ENCODE data around the gene LRRC8E.
A peak's percentile ranks its signal among the peaks of the same experiment; 100 is the strongest.
"Not testable (repeated sequence)": the region's sequence is repeated elsewhere in the genome, so short reads cannot be mapped to it uniquely, and the experiment has no call there.

Gene LRRC8E

DNA sequence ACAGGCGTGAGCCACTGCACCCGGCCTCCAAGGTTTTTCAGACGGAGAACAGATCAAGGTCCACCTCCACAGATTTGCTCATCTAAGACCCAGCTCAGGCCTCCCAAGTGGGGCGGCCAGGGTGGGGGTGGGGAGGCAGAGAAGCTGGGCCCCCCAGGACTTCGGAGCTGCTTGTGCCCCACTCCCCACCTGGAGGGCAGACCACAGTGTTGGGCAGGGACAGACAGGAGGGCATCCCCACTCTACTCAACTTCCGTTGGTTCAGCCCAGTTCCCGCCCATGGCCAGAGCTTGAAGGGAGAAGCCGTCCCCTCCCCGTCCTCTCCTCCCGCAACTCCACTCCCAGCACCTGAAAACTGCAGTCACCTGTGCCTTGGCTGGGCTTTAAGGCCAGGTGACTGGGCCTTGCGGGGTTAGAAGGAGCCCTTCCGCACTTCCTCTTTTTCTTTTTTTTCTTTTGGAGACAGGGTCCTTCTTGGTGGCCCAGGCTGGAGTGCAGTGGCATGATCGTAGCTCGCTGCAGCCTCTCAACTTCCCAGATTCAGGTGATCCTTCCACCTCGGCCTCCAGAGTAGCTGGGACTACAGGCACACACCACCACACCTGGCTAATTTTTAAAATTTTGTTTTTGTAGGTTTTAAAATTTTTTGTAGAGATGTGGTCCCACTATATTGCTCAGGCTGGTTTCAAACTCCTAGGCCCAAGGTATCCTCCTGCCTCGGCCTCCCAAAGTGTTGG, 734 bp upstream of the LRRC8E start:
- no peak for DNase-seq (ENCODE audit: low read depth, low spot score)

GRCh38 chr19:7888826-7889217, 512 bp downstream of the LRRC8E start:
- no peak for DNase-seq (ENCODE audit: low read depth, low spot score)

GRCh38 chr19:7893362-7894101, 5.2 kb downstream of the LRRC8E start:
- not testable (repeated sequence) for DNase-seq (ENCODE audit: low read depth, low spot score)

DNA sequence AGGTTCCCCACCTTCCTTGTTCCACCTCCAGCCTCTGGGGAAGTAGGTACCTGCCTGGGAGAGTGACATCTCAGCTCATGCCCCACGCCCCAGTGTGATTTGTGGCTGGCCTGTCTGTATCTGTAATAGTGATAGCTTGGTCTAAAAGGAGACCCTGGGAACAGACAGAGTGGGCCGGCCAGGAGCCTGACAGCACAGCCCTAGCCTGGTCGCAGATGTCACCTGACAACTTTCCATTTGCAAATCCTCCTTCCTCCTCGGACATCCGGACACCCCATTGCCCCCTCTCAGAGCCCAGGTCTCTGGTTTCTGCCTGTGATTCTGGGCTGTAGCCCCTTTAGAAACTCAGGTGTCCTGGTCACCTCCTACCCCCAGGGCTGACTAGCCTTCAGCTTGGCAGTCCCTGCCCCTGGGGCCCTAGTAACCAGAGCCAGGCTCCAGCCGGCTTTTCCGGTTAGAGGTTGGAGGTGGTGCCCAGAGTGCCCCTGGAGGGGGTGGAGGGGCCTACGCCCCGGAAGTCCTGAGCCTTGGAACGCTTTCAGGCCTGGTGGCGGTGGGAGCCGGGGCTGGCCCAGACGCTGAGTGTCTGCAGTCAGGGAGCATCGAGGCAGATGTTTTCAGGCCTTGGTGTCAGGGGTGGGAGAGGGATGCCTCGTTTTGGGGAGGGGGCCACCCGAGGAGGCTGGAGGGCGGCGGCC, 6.5 kb downstream of the LRRC8E start:
- no peak for DNase-seq (ENCODE audit: low read depth, low spot score)

- DNase-seq (ENCODE audit: low read depth, low spot score): no peak
These were observed 7.3 kb downstream of the LRRC8E start for GRCh38 chr19:7895565-7895964.

DNA sequence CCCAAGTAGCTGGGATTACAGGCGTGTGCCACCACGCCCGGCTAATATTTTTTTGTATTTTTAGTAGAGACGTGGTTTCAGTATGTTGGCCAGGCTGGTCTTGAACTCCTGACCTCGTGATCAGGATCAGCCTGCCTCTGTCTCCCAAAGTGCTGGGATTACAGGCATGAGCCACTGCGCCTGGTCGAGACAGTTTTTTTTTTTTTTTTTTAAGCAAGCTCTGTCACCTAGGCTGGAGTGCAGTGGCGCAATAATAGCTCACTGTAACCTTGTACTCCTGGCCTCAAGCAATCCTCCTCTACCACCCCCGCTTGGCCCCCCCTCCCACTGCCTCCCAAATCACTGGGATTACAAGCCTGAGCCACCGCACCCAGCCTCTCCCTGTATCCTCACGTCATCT, 9.0 kb downstream of the LRRC8E start:
- DNase-seq (ENCODE audit: low read depth, low spot score): no peak

DNA sequence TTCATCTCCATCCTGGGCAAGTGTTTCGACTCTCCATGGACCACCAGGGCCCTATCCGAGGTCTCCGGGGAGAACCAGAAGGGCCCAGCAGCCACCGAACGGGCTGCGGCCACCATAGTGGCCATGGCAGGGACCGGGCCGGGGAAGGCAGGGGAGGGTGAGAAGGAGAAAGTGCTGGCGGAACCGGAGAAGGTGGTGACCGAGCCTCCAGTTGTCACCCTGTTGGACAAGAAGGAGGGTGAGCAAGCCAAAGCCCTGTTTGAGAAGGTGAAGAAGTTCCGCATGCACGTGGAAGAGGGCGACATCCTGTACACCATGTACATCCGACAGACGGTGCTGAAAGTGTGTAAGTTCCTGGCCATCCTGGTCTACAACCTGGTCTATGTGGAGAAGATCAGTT, 10.7 kb downstream of the LRRC8E start:
- DNase-seq (ENCODE audit: low read depth, low spot score): no peak

GRCh38 chr19:7899751-7900378, 11.6 kb downstream of the LRRC8E start:
- no peak for DNase-seq (ENCODE audit: low read depth, low spot score)

DNA sequence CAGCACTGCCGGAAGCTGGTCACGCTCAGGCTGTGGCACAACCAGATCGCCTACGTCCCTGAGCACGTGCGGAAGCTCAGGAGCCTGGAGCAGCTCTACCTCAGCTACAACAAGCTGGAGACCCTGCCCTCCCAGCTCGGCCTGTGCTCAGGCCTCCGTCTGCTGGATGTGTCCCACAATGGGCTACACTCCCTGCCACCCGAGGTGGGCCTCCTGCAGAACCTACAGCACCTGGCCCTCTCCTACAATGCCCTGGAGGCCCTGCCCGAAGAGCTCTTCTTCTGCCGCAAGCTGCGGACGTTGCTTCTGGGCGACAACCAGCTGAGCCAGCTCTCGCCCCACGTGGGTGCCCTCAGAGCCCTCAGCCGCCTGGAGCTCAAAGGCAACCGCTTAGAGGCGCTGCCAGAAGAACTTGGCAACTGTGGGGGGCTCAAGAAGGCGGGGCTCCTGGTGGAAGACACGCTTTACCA, 12.1 kb downstream of the LRRC8E start:
- no peak for DNase-seq (ENCODE audit: low read depth, low spot score)

DNA sequence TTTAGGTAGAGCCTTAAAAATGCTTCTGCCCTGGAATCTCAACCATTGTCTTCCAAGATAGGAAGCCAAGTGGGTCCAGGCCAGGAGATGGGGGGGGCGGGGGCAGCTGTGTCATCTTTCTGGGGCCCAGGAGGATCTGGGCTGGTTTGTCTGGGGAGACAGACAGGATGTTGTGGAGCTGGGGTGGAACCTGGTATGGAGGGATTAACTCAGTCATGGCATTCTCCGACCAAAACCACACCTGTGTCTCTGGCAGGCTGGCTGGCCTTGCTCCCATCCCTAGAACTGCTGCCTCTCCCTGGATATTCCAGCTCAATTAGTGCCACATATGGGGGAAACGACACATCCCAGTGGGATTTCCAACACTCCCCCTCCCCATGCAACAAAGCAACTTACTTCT, 12.6 kb downstream of the LRRC8E start:
- no peak for DNase-seq (ENCODE audit: low read depth, low spot score)

GRCh38 chr19:7901337-7901736, 13.0 kb downstream of the LRRC8E start:
- no peak for DNase-seq (ENCODE audit: low read depth, low spot score)

- DNase-seq (ENCODE audit: low read depth, low spot score): no peak
These were observed 14.5 kb downstream of the LRRC8E start for GRCh38 chr19:7902796-7903243.

- DNase-seq (ENCODE audit: low read depth, low spot score): peak; percentile 100
These were observed 15.1 kb downstream of the LRRC8E start, which contains the start of gene MAP2K7 for GRCh38 chr19:7903244-7904073. TSS of gene MAP2K7 (plus strand) at chr19:7903877. CDS start at chr19:7903945, 68 bp downstream.

DNA sequence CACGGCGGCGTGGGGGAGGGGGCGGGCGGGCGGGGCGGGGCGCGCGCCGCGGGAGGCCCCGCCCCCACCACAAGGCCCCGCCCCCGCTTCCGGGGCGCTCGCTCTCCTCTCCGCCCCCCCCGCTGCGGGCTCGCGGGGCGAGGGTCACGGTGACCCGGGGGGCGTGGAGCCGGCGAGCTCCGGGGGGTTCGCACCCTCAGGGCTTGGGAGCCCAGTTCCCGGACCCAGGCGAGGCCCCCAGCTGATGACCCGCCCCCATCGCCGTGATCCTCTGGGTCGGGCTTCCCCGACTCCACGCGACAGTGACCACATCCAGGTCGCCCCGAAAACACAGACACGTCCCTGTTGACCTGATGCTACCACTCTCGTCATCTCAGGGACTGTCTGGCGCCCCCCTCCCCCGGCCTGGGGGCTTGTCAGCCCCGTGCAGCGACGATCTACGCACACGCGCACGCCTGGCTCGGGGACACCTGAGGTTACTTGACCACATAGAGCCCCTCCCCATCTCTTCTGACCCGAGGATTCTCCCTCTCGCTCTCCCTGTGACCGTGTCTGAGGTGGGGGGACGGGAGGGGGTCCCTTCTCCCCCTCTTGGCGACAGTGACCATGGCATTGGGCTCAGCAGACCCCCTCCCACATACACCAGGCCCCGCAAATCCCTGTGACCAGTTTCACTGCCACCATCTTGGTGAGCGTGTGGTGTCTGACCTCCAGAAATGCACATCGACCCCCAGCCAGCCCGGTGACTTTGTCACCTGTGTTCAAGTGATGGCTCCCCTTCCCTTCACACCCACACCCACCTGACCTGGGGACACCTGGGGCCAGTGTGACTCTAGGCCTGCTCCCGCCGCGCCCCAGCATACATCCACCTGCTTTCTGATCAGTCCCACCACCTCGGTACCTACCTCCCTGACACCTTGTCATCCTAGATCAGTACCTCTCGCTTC, 16.0 kb downstream of the LRRC8E start:
- DNase-seq (ENCODE audit: low read depth, low spot score): peak; percentile 20

DNA sequence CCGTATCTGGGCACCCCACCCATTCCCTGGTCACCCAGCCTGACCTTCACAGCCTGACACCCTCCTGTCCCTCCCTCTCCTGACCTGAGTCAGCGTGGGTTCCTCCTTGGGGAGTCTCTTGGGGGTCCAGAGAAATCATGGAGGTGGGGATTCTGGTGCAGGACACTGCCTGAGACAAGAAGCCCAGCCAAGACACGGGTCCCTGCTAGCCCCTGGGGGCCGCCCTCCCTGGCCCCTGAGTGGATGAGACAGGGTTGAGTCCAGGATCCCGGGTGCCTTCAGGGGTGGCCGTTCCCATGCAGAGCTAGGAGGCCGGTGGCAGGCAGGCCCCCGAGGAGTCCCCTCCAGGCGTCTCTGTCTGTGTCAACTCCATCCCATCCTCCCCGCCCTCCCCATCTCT, 17.0 kb downstream of the LRRC8E start:
- DNase-seq (ENCODE audit: low read depth, low spot score): no peak

DNA sequence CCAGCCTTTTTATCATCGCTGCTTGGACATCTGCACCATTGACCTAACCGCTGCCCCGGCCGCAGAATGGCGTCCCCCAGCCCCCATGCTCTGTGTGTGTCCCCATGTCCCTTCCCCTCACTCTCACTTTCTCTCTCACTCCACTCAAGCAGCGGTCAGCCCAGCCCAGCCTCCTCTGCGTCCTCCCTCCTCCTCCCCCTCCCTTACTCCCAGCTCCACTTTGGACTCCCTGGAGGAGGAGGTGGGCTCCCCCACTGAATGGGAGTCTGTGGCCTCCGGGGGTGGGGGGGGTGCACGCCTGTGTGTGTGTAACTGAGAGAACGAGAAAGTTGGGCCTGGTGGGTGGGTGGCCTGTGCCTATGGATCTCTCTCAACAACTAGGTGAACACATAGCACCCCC, 17.5 kb downstream of the LRRC8E start:
- no peak for DNase-seq (ENCODE audit: low read depth, low spot score)

DNA sequence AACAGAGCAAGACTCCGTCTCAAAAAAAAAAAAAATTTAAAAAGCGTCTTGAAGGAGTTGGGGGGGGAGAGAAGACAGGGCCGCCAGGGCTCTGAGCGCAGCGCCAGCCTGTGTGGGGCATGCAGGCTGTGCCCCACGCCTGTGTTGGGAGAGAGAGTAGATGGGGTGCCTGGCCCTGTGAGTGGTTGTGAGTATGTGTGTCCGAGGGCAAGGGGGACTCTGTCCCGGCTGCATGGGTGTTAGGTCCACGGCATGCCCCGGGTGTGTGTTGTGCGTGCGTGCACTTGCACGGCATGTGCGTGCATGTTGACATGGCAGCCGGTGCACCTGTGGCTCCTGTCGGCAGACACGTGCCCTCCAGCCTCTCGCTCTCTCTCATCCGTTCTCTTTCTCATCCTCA, 18.8 kb downstream of the LRRC8E start:
- DNase-seq (ENCODE audit: low read depth, low spot score): no peak

DNA sequence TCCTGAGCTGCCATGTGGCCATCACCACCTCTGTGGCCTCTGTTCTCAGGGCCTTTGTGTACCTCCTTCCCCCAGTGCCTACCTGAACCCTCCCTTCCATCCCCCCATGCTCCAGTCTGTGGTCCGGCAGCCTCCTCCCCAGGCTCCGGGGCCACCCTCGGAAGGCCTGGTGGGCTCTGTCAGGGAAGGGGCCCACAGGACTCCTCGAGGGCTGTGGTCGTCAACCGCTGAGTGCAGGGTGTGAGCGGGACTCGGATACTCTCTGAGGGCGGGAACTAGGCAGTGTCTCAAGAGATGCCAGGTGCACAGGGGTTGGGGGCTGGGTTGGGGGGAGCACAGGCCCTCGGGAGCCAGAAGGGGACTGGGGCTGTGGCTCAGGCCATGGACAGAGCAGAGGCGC, 19.2 kb downstream of the LRRC8E start:
- DNase-seq (ENCODE audit: low read depth, low spot score): no peak

DNA sequence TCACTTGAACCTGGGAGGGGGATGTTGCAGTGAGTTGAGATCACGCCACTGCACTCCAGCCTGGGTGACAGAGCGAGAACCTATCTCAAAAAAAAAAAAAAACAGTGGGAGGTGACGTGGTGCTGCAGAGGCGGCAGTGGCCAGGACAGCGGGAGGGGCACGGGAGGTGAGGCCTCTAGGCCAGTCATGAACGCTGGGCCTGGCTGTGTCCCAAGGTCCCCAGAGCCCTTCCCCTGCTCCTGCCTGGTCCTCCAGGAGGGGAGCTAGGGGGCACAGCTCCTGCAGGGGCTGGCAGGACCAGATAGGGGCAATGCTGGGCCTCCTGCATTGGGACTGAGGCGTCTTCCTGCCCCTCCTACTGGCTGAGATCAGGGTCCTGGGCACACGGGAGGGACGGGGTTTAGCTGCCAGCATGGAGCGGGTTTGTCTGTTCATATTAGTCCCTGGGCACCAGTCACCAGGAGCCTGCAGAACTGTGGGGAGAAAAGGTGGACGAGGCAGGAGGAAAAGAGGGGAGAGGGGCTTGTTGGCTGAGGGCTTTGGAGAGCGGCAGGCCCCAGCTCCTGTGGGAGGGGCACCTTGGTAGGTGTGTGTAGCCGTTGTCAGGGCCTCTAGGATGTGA, 19.9 kb downstream of the LRRC8E start:
- DNase-seq (ENCODE audit: low read depth, low spot score): no peak
